ENCODE results near the gene PTPRD.

Gene PTPRD

GRCh38 chr9:9730174-9730573 lies 882.6 kb downstream of the PTPRD start:
- DNase-seq, result no peak

DNA sequence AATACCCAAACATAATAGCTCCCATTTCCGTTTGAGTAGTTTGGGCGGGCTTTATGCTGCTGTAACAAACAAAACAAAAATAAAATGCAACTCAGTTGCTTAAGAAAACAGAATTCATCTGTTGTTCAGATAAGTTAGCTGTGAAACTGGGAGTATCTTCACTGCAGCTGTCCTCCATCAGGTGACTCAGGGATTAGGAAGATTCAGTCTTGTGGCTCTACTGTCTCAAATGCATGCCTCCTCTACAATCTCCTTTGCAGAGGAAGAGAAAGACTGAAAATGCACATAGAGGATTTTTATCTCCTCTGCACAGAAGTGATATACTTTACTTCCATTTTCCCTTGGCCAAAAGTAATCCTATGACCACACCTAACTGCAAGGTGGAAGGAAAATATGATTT lies 883.7 kb downstream of the PTPRD start:
- DNase-seq, result no peak

- no peak for DNase-seq
These were observed 893.3 kb downstream of the PTPRD start for GRCh38 chr9:9719373-9720112.

GRCh38 chr9:9718691-9719090 lies 894.1 kb downstream of the PTPRD start:
- no peak for DNase-seq

DNA sequence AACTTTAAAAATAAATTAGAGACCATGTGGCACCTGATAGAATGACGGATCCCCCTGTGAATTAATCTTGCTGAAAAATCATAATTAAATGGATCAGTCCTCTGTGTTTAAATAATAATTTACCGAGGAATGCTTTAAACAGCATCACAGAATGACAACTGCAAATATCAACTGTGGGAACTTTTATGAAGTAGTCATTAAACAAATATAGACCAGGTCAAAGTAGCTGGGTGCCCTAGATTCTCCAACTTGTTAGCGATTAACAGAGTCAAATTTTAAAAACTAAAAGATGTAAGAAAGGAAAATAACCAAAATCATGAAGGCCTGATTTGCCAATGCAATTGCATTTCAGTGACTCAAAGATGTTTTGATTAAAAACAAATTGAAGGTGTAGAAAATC lies 933.4 kb downstream of the PTPRD start:
- DNase-seq, result no peak

DNA sequence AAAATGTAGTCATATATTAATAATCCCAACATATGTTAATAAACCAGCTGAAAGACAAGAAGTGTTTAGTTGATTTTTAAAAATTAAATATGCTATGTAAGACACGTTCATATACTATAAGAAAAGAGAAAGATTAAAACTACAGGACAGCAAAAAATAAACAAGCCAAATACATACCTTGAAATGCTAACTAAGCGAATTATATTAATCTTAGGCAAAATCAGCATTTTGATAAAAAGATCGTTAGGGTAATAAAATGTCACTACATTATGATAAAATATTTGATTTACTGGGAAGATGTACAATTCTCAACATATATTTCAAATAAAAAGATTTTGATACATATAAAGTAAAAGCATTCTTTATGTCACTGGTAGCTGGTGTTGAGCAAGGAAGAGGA lies 938.3 kb downstream of the PTPRD start:
- no peak for DNase-seq

DNA sequence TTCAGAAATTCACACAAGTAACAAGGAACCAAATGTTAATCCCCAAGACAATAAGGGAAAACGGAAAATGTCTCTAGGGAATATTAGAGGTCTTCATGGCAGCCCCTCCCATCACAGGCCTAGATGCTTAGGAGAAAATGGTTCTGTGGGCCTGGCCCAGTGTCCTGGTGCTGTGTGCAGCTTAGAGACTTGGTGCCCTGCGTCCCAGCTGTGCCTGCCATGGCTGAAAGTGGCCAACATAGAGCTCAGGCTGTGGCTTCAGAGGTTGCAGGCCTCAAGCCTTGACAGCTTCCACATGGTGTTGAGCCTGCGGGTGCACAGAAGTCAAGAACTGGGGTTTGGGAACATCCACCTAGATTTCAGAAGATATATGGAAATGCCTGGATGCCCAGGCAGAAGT lies 942.3 kb downstream of the PTPRD start:
- DNase-seq, result no peak

GRCh38 chr9:9645006-9645405 lies 967.8 kb downstream of the PTPRD start:
- DNase-seq, result no peak

DNA sequence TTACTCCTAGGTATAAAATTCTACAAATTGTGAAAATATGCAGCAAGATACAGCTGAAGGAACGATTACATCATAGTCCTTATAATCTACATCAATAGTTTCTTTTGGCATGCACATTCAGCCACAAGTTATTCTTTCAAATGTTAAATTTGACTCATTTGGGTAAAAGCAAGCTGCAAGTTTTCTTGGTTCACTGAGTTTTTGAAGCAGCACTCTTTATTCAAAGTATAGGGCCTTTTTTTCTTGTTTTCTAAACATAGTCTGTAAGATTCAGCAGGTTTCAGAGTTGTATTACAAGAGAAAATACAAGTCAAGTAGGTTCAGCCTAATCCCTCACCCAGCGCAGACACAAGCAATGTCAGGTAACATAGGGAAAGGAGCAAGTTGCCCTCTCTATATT lies 981.5 kb downstream of the PTPRD start:
- DNase-seq, result no peak

- DNase-seq, result no peak
These were observed 987.6 kb downstream of the PTPRD start for GRCh38 chr9:9625248-9625647.

DNA sequence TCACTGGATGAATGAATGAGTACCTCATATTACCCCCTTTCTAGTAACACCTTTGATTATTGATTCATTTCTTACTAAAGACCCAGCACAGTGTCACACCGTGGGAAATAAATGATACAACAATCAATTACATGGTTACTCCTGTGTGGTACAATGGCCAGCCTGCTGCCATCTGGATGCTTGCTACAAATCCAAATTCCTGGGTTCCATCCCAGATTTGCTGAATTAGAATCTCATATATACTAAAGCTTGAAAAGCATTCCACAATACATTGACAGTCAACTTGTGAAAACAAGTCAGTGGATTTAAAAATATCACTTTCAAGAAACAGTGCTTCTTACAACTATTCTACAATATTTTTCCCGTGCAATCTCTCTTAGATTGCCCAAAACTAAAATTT lies 989.3 kb downstream of the PTPRD start:
- no peak for DNase-seq

DNA sequence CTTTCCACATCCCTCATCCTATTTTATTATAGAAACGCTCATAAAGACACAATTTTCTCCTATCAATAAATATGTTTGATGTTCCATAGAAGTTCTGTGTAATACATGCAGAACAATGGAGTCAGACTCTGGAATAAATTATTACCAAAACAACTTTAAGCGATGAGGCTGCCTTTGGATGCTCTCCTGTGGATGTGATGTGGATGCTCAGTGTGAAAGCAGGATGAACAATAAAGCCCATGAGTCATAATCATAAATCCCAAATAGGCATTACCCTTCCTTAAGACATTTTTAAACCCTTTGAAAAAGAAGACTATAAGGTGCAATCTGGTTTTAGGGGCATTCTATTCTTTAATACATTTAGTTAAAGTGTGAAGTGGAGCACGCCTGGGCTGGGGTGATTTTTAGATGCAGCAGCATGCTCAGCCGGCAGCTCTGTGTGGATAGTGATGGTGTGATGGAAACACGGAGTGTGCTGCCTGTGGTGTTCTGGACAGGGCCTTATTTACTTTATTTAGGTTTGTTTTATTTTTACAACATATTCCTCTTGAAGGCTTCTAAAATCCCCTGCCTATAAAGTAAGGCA lies 991.4 kb downstream of the PTPRD start:
- no peak for DNase-seq

GRCh38 chr9:9620736-9621135 lies 992.1 kb downstream of the PTPRD start:
- no peak for DNase-seq

- no peak for DNase-seq
These were observed 997.7 kb downstream of the PTPRD start for GRCh38 chr9:9615086-9615485.

DNA sequence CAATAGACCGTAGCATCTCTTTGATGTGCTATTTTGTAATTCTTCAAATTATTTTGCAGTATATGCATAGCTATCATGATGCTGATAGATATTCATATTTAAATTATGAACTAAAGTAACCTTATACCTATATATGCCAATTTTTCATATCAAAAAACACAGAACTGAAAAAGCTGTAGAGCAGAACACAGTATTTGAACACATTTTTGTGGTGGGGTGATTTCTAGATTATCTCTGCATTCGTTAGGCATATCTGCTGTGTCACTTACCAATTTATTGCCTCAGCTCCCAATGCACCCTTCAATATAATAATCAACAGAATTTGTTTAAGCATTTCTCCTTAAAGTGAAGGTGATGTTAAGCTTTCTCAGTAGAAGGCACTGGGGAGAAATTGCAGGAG lies 998.2 kb downstream of the PTPRD start:
- no peak for DNase-seq

- DNase-seq, result no peak
These were observed 1000.0 kb downstream of the PTPRD start for GRCh38 chr9:9612755-9613154.

DNA sequence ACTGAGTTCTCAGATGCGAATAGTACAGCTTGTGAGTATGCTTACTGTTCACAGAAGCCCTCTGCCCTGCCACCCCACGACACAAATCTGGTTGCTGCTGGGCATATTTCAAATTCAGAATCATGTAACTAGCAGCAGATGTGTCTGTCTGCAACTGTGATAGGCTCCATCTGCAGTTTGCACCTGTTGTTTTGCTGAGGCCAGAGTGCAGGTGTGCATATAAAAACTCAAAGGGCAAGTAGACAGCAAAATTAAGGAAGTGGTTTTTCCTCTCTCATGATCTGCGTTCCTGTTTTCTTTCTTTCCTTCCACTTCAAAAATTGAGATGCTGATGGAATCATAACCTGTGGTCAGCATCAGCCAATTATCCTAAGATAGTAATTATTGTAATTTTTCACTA lies 1000.5 kb downstream of the PTPRD start:
- no peak for DNase-seq

DNA sequence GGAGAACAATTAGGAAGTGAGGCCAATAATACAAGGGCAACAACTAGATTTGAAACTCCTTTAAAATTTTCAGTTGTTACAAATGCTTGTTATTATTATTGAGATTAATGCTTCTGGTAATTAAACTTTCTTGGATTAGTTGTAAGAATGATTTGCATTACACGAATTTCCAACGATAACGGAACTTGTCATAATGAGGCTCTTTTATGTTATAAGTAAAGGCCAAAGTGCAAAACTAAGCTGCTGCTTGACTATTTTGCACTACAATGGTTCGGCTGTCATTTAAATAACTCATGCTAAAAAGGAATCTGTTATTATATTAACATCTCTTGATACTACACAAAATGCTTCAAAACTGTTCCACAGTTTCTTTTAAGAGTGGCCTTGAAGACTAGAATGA lies 1007.1 kb downstream of the PTPRD start:
- no peak for DNase-seq

DNA sequence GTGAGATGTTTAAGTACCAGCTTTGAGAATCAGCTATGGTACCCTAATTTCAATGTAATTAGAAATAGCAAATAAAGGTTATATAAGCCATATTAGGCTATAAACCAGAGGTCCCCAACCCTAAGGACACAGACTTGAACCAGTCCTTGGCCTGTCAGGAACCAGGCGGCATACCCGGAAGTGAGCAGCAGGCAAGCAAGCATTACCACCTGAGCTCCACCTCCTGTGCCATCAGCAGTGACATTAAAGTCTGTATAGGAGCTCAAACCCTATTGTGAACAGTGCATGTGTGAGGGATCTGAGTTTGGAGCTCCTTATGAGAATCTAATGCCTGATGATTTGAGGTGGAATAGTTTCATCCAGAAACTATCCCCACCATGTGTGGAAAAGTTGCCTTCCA lies 1009.5 kb downstream of the PTPRD start:
- DNase-seq, result no peak

- DNase-seq, result no peak
These were observed 1014.1 kb downstream of the PTPRD start for GRCh38 chr9:9598723-9599122.

- no peak for DNase-seq
These were observed 1020.7 kb downstream of the PTPRD start for GRCh38 chr9:9592104-9592503.

DNA sequence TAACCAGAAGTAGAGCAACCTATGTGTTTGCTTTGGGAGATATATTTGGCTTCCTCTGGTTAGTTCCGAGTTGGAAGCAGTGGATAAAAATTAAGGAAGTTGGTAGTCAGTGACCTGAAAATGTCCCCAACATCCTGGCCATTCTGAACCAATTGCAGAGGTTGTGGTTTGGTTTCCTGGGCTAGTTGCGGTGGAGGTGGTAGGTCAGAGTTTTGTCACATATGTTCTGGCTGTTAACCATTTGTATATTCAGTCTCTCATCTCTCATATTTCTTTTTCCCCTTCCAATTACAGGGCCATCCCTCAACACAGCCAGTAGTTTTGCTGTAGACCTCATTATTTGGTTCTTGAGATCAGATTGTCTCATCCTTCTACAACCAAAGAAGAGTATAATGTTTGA lies 1026.9 kb downstream of the PTPRD start:
- no peak for DNase-seq

- no peak for DNase-seq
These were observed 1038.7 kb downstream of the PTPRD start for GRCh38 chr9:9574080-9574479.

DNA sequence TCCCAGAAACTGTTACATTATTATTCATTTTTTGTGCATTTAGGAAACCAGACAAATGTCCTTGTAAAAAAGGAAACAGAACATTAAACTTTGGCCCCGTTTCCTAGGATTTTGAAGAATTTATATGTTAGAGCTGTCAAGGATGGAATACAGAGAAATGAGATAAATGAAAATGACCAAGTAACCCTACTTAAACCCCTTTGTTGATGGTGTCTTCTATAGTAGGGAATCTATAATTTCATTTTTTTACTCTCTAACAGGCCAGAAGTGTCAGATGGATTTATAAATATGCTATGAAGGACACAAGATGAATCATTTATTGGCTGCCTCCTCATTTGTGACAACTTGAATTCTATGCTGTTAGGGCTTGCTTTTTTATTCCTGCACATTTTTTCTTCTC lies 1047.1 kb downstream of the PTPRD start:
- no peak for DNase-seq

DNA sequence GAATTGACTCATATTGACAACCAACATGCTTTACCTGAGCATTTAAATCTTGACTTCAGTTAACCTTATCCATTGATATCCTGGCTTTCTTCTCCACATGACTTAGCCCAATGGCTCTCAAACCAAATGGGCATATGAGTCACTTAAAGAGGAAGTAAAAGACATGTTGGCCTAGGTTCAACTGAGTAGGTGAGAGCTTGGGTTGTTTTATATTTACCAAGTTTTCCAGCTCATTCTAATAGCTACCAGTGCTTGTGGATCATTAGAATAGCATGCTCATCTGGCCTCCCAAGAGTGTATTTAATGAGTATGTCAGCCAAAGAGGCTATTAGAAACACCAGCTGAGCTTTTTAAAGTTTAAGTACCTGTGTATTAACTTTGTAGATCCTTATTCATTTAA lies 1049.0 kb downstream of the PTPRD start:
- DNase-seq, result no peak
